HEK293T (cell line): ENCODE results near the gene NBAS.

Experiments
- ARNT ChIP-seq: fragments of 450-650 bp; IDR thresholded peaks from 2 replicates; pipeline ENCODE4 v1.6.1; 2017; ENCODE audit warnings: mild to moderate bottlenecking
- BHLHE40 ChIP-seq: fragments of 450-650 bp; IDR thresholded peaks from 2 replicates; pipeline ENCODE4 v1.6.1; 2016; ENCODE audit warnings: mild to moderate bottlenecking, moderate library complexity, borderline replicate concordance
- CTBP1 ChIP-seq: fragments of 450-650 bp; IDR thresholded peaks from 2 replicates; pipeline ENCODE4 v1.6.1; 2016; ENCODE audit warnings: borderline replicate concordance
- ELF4 ChIP-seq: fragments of 450-650 bp; IDR thresholded peaks from 2 replicates; pipeline ENCODE4 v1.6.1; 2017; ENCODE audit warnings: antibody characterized with exemption
- FOXA1 ChIP-seq: fragments of 450-650 bp; IDR thresholded peaks from 2 replicates; pipeline ENCODE4 v1.6.1; 2016; ENCODE audit warnings: mild to moderate bottlenecking
- FOXM1 ChIP-seq: fragments of 450-650 bp; IDR thresholded peaks from 2 replicates; pipeline ENCODE4 v1.6.1; 2017; ENCODE audit warnings: mild to moderate bottlenecking, borderline replicate concordance
- HDGF ChIP-seq: fragments of 450-650 bp; IDR thresholded peaks from 2 replicates; pipeline ENCODE4 v1.6.1; 2017; ENCODE audit warnings: antibody characterized with exemption, borderline replicate concordance
- LEF1 ChIP-seq: fragments of 450-650 bp; IDR thresholded peaks from 2 replicates; pipeline ENCODE4 v1.6.1; 2017; ENCODE audit warnings: mild to moderate bottlenecking, borderline replicate concordance
- NFRKB ChIP-seq: fragments of 450-650 bp; IDR thresholded peaks from 2 replicates; pipeline ENCODE4 v1.6.1; 2016; ENCODE audit warnings: mild to moderate bottlenecking, moderate library complexity
- PKNOX1 ChIP-seq: fragments of 450-650 bp; IDR thresholded peaks from 2 replicates; pipeline ENCODE4 v1.6.1; 2016
- SP1 ChIP-seq: fragments of 450-650 bp; IDR thresholded peaks from 2 replicates; pipeline ENCODE4 v1.6.1; 2017
- SUZ12 ChIP-seq: fragments of 450-650 bp; IDR thresholded peaks from 2 replicates; pipeline ENCODE4 v1.6.1; 2016; ENCODE audit warnings: mild to moderate bottlenecking
- TARDBP ChIP-seq: fragments of 450-650 bp; IDR thresholded peaks from 2 replicates; pipeline ENCODE4 v1.6.1; 2016
- ZNF384 ChIP-seq: fragments of 450-650 bp; IDR thresholded peaks from 2 replicates; pipeline ENCODE4 v1.6.1; 2016

DNA sequence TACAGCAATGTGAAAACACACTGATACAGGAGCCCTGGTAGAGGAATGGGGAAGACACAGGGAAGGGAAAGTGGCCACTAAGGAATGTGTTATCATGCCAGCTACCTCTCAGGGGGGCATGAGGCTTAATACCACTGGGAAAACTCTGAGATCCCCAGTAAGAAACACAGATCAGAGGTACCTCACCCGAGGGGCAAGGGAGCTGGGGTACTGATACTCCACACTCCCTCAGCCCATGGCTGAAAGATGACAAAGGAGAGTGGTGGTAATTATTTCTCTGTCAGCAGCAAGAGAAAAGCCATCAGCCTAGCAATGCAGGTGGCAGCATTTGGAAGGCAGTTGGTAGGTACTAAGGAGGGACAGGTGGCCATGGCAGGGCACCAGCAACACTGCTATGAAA is 434.8 kb downstream of the NBAS start:
- TF ChIP-seq ZNF384 (no peak), SP1 (no peak), FOXA1 (no peak), CTBP1 (no peak), SUZ12 (no peak), LEF1 (no peak), FOXM1 (no peak), PKNOX1 (no peak), HDGF (no peak), ELF4 (no peak), ARNT (no peak), TARDBP (no peak), NFRKB (no peak), BHLHE40 (no peak)
